ENCODE results near the gene GATAD2A. TPM values are rescaled to one million over a fixed set of nuclear protein-coding genes. Genes with fewer than 3 reads are reported as not detected.

The GATAD2A gene
- total and polyA plus RNA-seq, 2 of the 13 experiments (the other 11 are each of a cell fraction or from before 2014, with no cell fraction given) = 16.8 to 28.6 TPM

GRCh38 chr19:19404879-19405860 is at the start of gene GATAD2A (continued):
- TF ChIP-seq UBTF (CRISPR knock-in tag; IDR thresholded peaks at IDR 0.05) (peak; percentile 79), TOPORS (CRISPR knock-in tag; IDR thresholded peaks at IDR 0.05) (peak; percentile 89; the same call in 1 of the 2 replicates), ZSCAN5A (CRISPR knock-in tag; IDR thresholded peaks at IDR 0.05; ENCODE audit: borderline replicate concordance) (peak; percentile 84; the same call in 1 of the 2 replicates), NFKB2 (CRISPR knock-in tag; IDR thresholded peaks at IDR 0.05; ENCODE audit: borderline replicate concordance) (peak; percentile 97), CBX1 (IDR thresholded peaks at IDR 0.05; ENCODE audit: low read depth) (no peak), ZBTB14 (CRISPR knock-in tag; IDR thresholded peaks at IDR 0.05) (peak; percentile 72), AGO2 (optimal IDR thresholded peaks at IDR 0.05; ENCODE audit: low read depth, low read length) (peak; percentile 56), KAT2B (IDR thresholded peaks at IDR 0.05; ENCODE audit: borderline replicate concordance, low read depth, low read length) (no peak), ZBTB8A (CRISPR knock-in tag; IDR thresholded peaks at IDR 0.05; ENCODE audit: borderline replicate concordance, low read depth) (no peak; the same call in 1 of the 2 replicates), GTF2F1 (IDR thresholded peaks at IDR 0.05; ENCODE audit: low read length) (no peak), EP300 (IDR thresholded peaks at IDR 0.05; ENCODE audit: low read depth in 2 of 2, low read length in 2 of 2) (no peak), EP300 (CRISPR knock-in tag; IDR thresholded peaks at IDR 0.05; ENCODE audit: borderline replicate concordance) (peak; percentile 44; the same call in 1 of the 2 replicates), ZNF317 (CRISPR knock-in tag; IDR thresholded peaks at IDR 0.05) (no peak), KDM6A (CRISPR knock-in tag; IDR thresholded peaks at IDR 0.05; ENCODE audit: low read depth) (no peak), ZSCAN21 (CRISPR knock-in tag; IDR thresholded peaks at IDR 0.05; ENCODE audit: borderline replicate concordance) (peak; percentile 73; the same call in 1 of the 2 replicates), CBX5 (CRISPR knock-in tag; IDR thresholded peaks at IDR 0.05; ENCODE audit: borderline replicate concordance) (peak; percentile 59; the same call in 1 of the 2 replicates), ZNF362 (CRISPR knock-in tag; IDR thresholded peaks at IDR 0.05; ENCODE audit: borderline replicate concordance) (peak; percentile 65; the same call in 1 of the 2 replicates), SIX4 (CRISPR knock-in tag; IDR thresholded peaks at IDR 0.05) (no peak)
